A549 (cell line): ENCODE data around the gene ABCB11.

Source experiments
- CEBPB ChIP-seq, 2 experiments: fragments of >200 bp in 1 of 2; sonication (Bioruptor Twin) in 1 of 2; formaldehyde crosslinking in 1 of 2; IDR thresholded peaks; 2 replicates each; pipeline ENCODE4 v1.6.1; 2012 to 2016
- CHD4 ChIP-seq: fragments of 200-600 bp; sonication (generic); IDR thresholded peaks from 2 replicates; pipeline ENCODE4 v1.6.1; 2016; ENCODE audit warnings: antibody characterized with exemption, mild to moderate bottlenecking, borderline replicate concordance
- CTCF ChIP-seq: fragments of >200 bp; sonication (Bioruptor Twin); formaldehyde crosslinking; IDR thresholded peaks from 3 replicates; pipeline ENCODE4 v1.5.1; 2016
- E2F6 ChIP-seq: IDR thresholded peaks from 2 replicates; pipeline ENCODE4 v1.6.1; 2012; ENCODE audit warnings: low read depth, borderline replicate concordance
- ESRRA ChIP-seq: fragments of 150-350 bp; IDR thresholded peaks from 2 replicates; pipeline ENCODE4 v1.6.1; 2014; ENCODE audit warnings: mild to moderate bottlenecking, low read length, borderline replicate concordance
- FOSB ChIP-seq: fragments of 250-450 bp; sonication (Bioruptor Pico); IDR thresholded peaks from 2 replicates; pipeline ENCODE4 v1.5.0; 2020; ENCODE audit warnings: mild to moderate bottlenecking, moderate library complexity
- KDM1A ChIP-seq: fragments of 200-600 bp; sonication (generic); IDR thresholded peaks from 2 replicates; pipeline ENCODE4 v1.6.1; 2016; ENCODE audit warnings: low read depth, mild to moderate bottlenecking
- MAX ChIP-seq: IDR thresholded peaks from 2 replicates; pipeline ENCODE4 v1.6.1; 2012
- POLR2A ChIP-seq: IDR thresholded peaks from 2 replicates; pipeline ENCODE4 v1.6.1; 2012; ENCODE audit warnings: mild to moderate bottlenecking, low read length
- REST ChIP-seq: fragments of 200-600 bp; sonication (generic); IDR thresholded peaks from 2 replicates; pipeline ENCODE4 v1.6.1; 2016; ENCODE audit warnings: antibody characterized with exemption, mild to moderate bottlenecking, moderate library complexity
- RFX5 ChIP-seq: fragments of 450-650 bp; IDR thresholded peaks from 2 replicates; pipeline ENCODE4 v1.7.1; 2014; ENCODE audit warnings: antibody characterized with exemption, mild to moderate bottlenecking, moderate library complexity
- USF2 ChIP-seq: fragments of 450-650 bp; IDR thresholded peaks from 2 replicates; pipeline ENCODE4 v1.6.1; 2014; ENCODE audit warnings: antibody characterized with exemption
- ZFP36 ChIP-seq: fragments of 450-650 bp; IDR thresholded peaks from 2 replicates; pipeline ENCODE4 v1.6.1; 2014; ENCODE audit warnings: borderline replicate concordance; ENCODE audit not compliant: partially characterized antibody
- ZNF302 ChIP-seq: fragments of 250-450 bp; sonication (Bioruptor Pico); IDR thresholded peaks from 2 replicates; pipeline ENCODE4 v1.9.0; 2021; ENCODE audit warnings: inconsistent platforms, mild to moderate bottlenecking, moderate library complexity

GRCh38 chr2:168892327-168892726 lies 138.8 kb downstream of the ABCB11 start:
- TF ChIP-seq CTCF (no peak), ZFP36 (no peak), POLR2A (no peak), E2F6 (no peak), CHD4 (no peak), REST (no peak), ESRRA (no peak), CEBPB (IDR thresholded peaks at IDR 0.05) (no peak), MAX (no peak), RFX5 (no peak), USF2 (no peak), KDM1A (no peak), ZNF302 (CRISPR knock-in tag) (no peak), FOSB (no peak)
